Adrenal gland (tissue), 12 donors: ENCODE results near the gene GET3. TPM values are rescaled to one million over a fixed set of nuclear protein-coding genes. Genes with fewer than 3 reads are reported as not detected.
"Not testable (repeated sequence)": the region's sequence is repeated elsewhere in the genome, so short reads cannot be mapped to it uniquely, and the experiment has no call there.

Experiments
- DNase-seq, 7 donors: peaks; one replicate each; pipeline ENCODE4 v3.0.0-alpha.2; 2019 to 2020
- H3K27ac ChIP-seq, 5 donors: fragments of 200-600 bp; sonication (generic) in 4 of 5; 1 replicate in 3 of 5; 2 replicates in 2 of 5; pipeline versions ENCODE4 v1.5.1 to v1.8.0; 2016 to 2020; ENCODE audit warnings: mild to moderate bottlenecking in 1 of 5
- H3K27me3 ChIP-seq: fragments of 200-600 bp; 2 replicates; pipeline ENCODE4 v1.8.0; 2021
- H3K36me3 ChIP-seq, 2 donors: fragments of 200-600 bp; replicated peaks in 1 of 2; 1 replicate in 1 of 2; 2 replicates in 1 of 2; pipeline versions ENCODE4 v1.5.1 to v1.8.0; 2018 to 2022
- H3K4me1 ChIP-seq, 2 donors: fragments of 200-600 bp; replicated peaks in 1 of 2; 1 replicate in 1 of 2; 2 replicates in 1 of 2; pipeline versions ENCODE4 v1.5.1 to v1.8.0; 2018 to 2021
- H3K4me3 ChIP-seq, 4 donors: fragments of 200-600 bp; sonication (generic) in 3 of 4; one replicate each; pipeline ENCODE4 v1.5.1; 2016 to 2018
- H3K9me3 ChIP-seq, 3 donors: fragments of 200-600 bp; sonication (generic) in 1 of 3; replicated peaks in 1 of 3; 1 replicate in 2 of 3; 2 replicates in 1 of 3; pipeline versions ENCODE4 v1.5.1 to v1.8.0; 2016 to 2021
- POLR2A ChIP-seq, 2 donors: fragments of 450-650 bp; IDR thresholded peaks; one replicate each; pipeline ENCODE4 v1.6.1; 2017; ENCODE audit warnings: antibody characterized with exemption in 2 of 2, mild to moderate bottlenecking in 2 of 2, moderate library complexity in 1 of 2
- WGBS, 4 donors: extraction: QIAGEN DNeasy Blood & Tissue Kit in 2 of 4; methylation state at CpG; one replicate each; pipeline versions ENCODE4 v1.1.5 to v1.1.7; 2013 to 2017; 5-methylcytosine and 5-hydroxymethylcytosine counted together
- intact Hi-C, 2 donors: fragments of 100-400 bp; cut with DNase I; formaldehyde crosslinking; loops; one replicate each; pipeline versions ENCODE4 v1.14.1 to v1.15.0; 2022 to 2023
- polyA plus RNA-seq, 3 donors: library from polyadenylated mRNA; stranded (reverse); fragments of 200-250 nt in 2 of 3; fragments of 350-450 nt in 1 of 3; fragmentation: Illumina TruSeq in 1 of 3; extraction: RNeasy Lipid Tissue Mini Kit (QIAGEN cat#74804) in 1 of 3; gene quantifications; one replicate each; pipeline ENCODE4 v1.2.3, GENCODE V29; 2013 to 2014
- total RNA-seq, 9 donors: library from RNA; depleted of rRNA in 4 of 9; stranded (reverse); fragments of >200 nt in 4 of 9; fragments of 120-200 nt in 1 of 9; fragmentation: NEBNext Ultra II Directional in 1 of 9; extraction: Animal tissue kit (Norgen Biotek cat#: 25700) in 1 of 9; gene quantifications; one replicate each; pipeline versions ENCODE4 v1.1.0 to v1.2.4, GENCODE V29; 2013 to 2023
- TF ChIP-seq, protein P1 (sequence below), 6 experiments: fragments of 450-650 bp in 4 of 6; fragments of 200-600 bp in 2 of 6; sonication (generic) in 1 of 6; IDR thresholded peaks; 1 replicate in 5 of 6; 2 replicates in 1 of 6; pipeline versions ENCODE4 v1.5.1 to v1.8.0; 2016 to 2021; ENCODE audit warnings: antibody characterized with exemption in 6 of 6, mild to moderate bottlenecking in 2 of 6, moderate library complexity in 1 of 6
- donor health status: healthy with polysubstance abuse.
- donor health status: Bipolar disorder and iron deficiency.
- donor health status: DM: yes; HTN: yes; CAD: no.
- donor health status: DM: no; HTN: no; CAD: no.
- donor health status: DM: no; HTN: no; CAD: no.
- donor health status: DM: yes; HTN: yes; CAD: no.

Gene GET3
- total and polyA plus RNA-seq, 12 donors, result 50.3 to 97.7 (median 81.8) TPM

DNA sequence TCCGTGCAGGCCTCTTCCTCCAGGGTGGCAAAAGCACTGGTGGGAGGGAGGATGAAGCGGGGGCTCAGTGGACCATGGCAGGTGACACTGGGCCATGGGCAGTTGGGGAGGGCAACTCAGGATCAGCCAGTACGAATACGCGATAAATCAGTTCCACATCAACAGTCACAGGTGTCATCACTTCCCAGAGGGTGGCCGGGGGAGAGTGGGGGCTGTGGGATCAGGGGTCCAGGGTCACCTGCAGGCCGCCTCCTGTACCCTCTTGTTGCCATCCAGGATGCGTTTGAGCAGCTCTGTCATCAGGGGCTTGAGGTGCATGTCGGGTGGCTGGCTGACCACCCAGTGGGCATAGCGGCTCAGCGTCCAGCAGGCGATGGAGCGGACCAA, 31.0 kb upstream of the GET3 start:
- no peak overlapping the region for H3K27ac ChIP-seq
- whole genome bisulfite sequencing, 4 donors, result 85 to 92% (median 91%) methylated on average over 10 to 13 of the region's 13 CpGs
- H3K9me3 ChIP-seq, result no peaks in the 10 kb centered on the region
- no peaks in the 10 kb centered on the region for H3K4me1 ChIP-seq
- no peak for TF ChIP-seq POLR2A (IDR thresholded peaks at IDR 0.05)
- TF ChIP-seq, protein P1, sequence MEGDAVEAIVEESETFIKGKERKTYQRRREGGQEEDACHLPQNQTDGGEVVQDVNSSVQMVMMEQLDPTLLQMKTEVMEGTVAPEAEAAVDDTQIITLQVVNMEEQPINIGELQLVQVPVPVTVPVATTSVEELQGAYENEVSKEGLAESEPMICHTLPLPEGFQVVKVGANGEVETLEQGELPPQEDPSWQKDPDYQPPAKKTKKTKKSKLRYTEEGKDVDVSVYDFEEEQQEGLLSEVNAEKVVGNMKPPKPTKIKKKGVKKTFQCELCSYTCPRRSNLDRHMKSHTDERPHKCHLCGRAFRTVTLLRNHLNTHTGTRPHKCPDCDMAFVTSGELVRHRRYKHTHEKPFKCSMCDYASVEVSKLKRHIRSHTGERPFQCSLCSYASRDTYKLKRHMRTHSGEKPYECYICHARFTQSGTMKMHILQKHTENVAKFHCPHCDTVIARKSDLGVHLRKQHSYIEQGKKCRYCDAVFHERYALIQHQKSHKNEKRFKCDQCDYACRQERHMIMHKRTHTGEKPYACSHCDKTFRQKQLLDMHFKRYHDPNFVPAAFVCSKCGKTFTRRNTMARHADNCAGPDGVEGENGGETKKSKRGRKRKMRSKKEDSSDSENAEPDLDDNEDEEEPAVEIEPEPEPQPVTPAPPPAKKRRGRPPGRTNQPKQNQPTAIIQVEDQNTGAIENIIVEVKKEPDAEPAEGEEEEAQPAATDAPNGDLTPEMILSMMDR (IDR thresholded peaks at IDR 0.05), result no peak
- peaks cover 0 to 99% of the 10 kb centered on the region in 2 donors for H3K36me3 ChIP-seq
- no peaks in the 10 kb centered on the region for H3K27me3 ChIP-seq
- no peak for DNase-seq
- no peak overlapping the region for H3K4me3 ChIP-seq
- intact Hi-C loops, result no loop called here

GRCh38 chr19:12708641-12709040, 28.7 kb upstream of the GET3 start:
- 90 to 94% (median 91%) methylated on average over 8 of the region's 8 CpGs for WGBS, 4 donors
- no peaks in the 10 kb centered on the region for H3K4me1 ChIP-seq
- H3K27ac ChIP-seq, result no peak overlapping the region
- DNase-seq, result no peak
- H3K36me3 ChIP-seq, result peaks cover 0 to 93% of the 10 kb centered on the region in 2 donors
- H3K27me3 ChIP-seq, result no peaks in the 10 kb centered on the region
- TF ChIP-seq POLR2A (IDR thresholded peaks at IDR 0.05), result no peak
- TF ChIP-seq, protein P1 (IDR thresholded peaks at IDR 0.05), result no peak
- intact Hi-C loops, result no loop called here
- H3K9me3 ChIP-seq, result no peaks in the 10 kb centered on the region
- H3K4me3 ChIP-seq, result no peak overlapping the region

- no peak for TF ChIP-seq POLR2A (IDR thresholded peaks at IDR 0.05)
- TF ChIP-seq, protein P1 (IDR thresholded peaks at IDR 0.05), result no peak
- 89 to 90% (median 89%) methylated on average over 14 to 17 of the region's 17 CpGs for whole genome bisulfite sequencing, 4 donors
- intact Hi-C loops, result no loop called here
Measured at GRCh38 chr19:12711187-12711586, 26.1 kb upstream of the GET3 start.

DNA sequence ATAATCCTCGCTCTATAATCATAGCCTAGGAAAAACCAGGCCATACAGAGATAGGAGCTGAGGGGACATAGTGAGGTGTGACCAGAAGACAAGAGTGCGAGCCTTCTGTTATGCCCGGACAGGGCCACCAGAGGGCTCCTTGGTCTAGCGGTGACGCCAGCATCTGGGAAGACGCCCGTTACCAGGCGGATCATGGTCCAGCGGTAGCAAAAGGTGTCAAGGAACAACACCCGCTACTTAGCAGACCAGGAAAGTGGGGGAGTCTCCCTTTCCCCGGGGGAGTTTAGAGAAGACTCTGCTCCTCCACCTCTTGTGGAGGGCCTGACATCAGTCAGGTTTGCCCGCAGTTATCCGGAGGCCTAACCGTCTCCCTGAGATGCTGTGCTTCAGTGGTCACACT, 25.2 kb upstream of the GET3 start:
- H3K36me3 ChIP-seq, result peaks cover 0 to 92% of the 10 kb centered on the region in 2 donors
- 33 to 95% (median 56%) methylated on average over 3 to 11 of the region's 14 CpGs for WGBS, 4 donors
- H3K9me3 ChIP-seq, H3K27me3 ChIP-seq, H3K4me1 ChIP-seq, intact Hi-C loops, H3K4me3 ChIP-seq, H3K27ac ChIP-seq: not testable (repeated sequence)
- DNase-seq, result peak in 5 of 7 donors; percentile 51 to 81 (median 56)
- TF ChIP-seq, protein P1 (IDR thresholded peaks at IDR 0.05), result peak in 5 of 6 experiments; percentile 42 to 65 (median 50)

More at GRCh38 chr19:12711187-12711586, 26.1 kb upstream of the GET3 start:
- H3K36me3 ChIP-seq, result peaks cover 0 to 95% of the 10 kb centered on the region in 2 donors
- no peak overlapping the region for H3K4me3 ChIP-seq
- no peak for DNase-seq
- no peaks in the 10 kb centered on the region for H3K4me1 ChIP-seq
- H3K27ac ChIP-seq, result no peak overlapping the region
- no peaks in the 10 kb centered on the region for H3K9me3 ChIP-seq
- no peaks in the 10 kb centered on the region for H3K27me3 ChIP-seq

GRCh38 chr19:12713304-12713703, 24.0 kb upstream of the GET3 start:
- H3K4me1 ChIP-seq, H3K4me3 ChIP-seq, intact Hi-C loops, H3K27me3 ChIP-seq, H3K27ac ChIP-seq, DNase-seq, H3K9me3 ChIP-seq: not testable (repeated sequence)
- peaks cover 0 to 91% of the 10 kb centered on the region in 2 donors for H3K36me3 ChIP-seq
- 84 to 92% (median 87%) methylated on average over 8 to 9 of the region's 9 CpGs for WGBS, 4 donors
